Measurements from ENCODE around the gene PRRG2.

The PRRG2 gene

GRCh38 chr19:49556412-49557398 lies 24.4 kb upstream of the PRRG2 start:
- in situ Hi-C loops (cut with HindIII; ENCODE audit: low sequenced_read_pairs) = no loop called here

- in situ Hi-C loops (cut with HindIII; ENCODE audit: low sequenced_read_pairs) = no loop called here
These were observed 23.3 kb upstream of the PRRG2 start for GRCh38 chr19:49557641-49558325.

- in situ Hi-C loops (cut with HindIII; ENCODE audit: low sequenced_read_pairs) = no loop called here
These were observed 22.5 kb upstream of the PRRG2 start for GRCh38 chr19:49558591-49558990.

DNA sequence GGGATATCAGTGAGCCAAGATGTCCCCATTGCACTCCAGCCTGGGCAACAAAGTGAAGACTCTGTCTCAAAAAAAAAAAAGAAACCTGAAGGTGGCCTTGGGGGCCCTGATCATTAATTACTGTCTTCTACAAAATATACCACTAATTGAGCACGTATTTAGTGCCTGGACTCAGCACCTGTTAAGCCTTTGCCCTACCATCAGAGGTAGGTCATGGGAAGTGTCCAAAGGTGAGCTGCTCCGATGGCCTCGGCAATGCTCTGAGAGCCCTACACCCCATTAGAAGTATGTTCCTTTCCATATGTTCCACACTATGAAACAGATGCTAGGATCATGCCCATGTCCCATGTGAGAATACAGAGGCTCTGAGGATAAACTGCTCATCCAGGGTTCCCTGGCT lies 21.7 kb upstream of the PRRG2 start:
- in situ Hi-C loops (cut with HindIII; ENCODE audit: low sequenced_read_pairs) = no loop called here

DNA sequence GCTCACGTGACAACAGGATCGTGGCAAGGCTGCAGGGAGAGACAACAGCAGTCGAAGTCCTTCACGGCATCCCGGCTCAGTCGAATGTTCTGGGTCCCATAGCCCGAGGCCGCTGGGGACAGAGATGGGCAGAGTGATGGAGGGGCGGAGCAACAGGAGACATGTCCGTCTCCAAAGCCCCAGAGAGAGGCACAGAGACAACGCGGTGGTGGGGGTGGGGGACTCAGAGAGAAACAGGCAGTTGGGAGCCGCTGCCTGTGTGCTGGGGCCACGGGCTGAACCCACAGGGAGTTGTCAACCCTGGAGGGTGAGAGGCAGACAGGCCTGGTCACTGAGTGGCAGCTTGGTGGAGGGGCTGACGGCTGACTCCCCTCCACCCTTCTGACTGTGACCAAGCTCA lies 21.2 kb upstream of the PRRG2 start:
- in situ Hi-C loops (cut with HindIII; ENCODE audit: low sequenced_read_pairs) = loop anchor here (5.0 kb wide), 1 partner anchor 48 kb away; the partner anchor contains the start of gene FCGRT

- in situ Hi-C loops (cut with HindIII; ENCODE audit: low sequenced_read_pairs) = loop anchor here (5.0 kb wide), 1 partner anchor 48 kb away; the partner anchor contains the start of gene FCGRT
These were observed 20.7 kb upstream of the PRRG2 start for GRCh38 chr19:49560358-49560900.

- in situ Hi-C loops (cut with HindIII; ENCODE audit: low sequenced_read_pairs) = loop anchor here (5.0 kb wide), 1 partner anchor 52 kb away; the partner anchor contains the start of gene FCGRT
These were observed 16.5 kb upstream of the PRRG2 start for GRCh38 chr19:49564616-49565045.

DNA sequence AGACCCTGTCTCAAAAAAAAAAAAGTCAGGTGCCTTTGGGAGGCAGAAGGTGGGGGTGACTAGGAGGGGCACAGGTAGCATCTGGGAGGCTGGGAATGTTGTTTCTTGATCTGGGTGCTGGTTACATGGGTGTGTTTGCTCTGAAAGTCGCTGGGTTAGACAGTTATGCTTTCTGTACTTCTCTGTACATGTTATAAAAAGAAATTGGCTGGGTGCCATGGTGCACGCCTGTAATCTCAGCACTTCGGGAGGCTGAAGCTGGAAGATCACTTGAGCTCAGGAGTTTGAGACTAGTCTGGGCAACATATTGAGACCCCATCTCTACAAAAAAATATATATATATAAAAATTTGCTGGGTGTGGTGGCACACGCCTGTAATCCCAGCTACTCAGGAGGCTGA lies 15.9 kb upstream of the PRRG2 start:
- in situ Hi-C loops (cut with HindIII; ENCODE audit: low sequenced_read_pairs) = no loop called here

GRCh38 chr19:49566302-49566701 lies 14.8 kb upstream of the PRRG2 start:
- in situ Hi-C loops (cut with HindIII; ENCODE audit: low sequenced_read_pairs) = no loop called here

GRCh38 chr19:49567861-49568441 lies 13.2 kb upstream of the PRRG2 start:
- in situ Hi-C loops (cut with HindIII; ENCODE audit: low sequenced_read_pairs) = no loop called here

DNA sequence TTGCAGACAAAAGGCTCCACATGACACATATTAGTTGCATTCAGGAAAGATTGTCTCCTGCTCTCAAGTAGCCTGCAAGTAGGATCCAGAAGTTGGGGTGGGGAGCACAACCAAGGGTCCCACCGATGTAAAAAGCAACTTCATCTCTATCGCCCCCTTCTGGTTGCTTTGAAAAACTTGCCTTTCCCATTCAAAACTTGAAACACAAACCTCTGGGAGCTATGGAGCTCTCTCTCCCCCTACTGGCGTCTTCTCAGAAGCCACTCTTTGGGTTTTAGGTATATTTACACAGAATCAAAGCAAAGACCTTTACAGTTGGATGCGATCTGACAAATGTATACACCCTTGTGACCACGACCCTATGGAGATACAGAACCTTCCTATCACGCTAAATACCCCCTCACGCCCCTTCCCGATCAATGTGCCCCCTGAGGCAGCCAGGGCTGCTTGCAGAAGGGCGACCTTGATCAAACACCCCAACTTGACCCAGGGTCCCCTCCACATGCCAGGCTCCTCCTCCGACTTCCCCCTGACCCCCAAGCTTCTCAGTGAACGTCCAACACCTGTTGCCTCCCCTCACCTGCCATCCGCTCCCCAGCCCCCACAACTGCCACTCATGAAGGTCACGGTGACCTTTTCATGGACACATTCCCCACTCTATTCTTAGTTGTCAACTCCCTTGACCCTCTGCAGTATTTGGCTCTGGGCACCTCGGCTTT lies 10.8 kb upstream of the PRRG2 start:
- in situ Hi-C loops (cut with HindIII; ENCODE audit: low sequenced_read_pairs) = loop anchor here (5.0 kb wide), 1 partner anchor 72 kb away; the partner anchor contains the start of genes RRAS and SCAF1

GRCh38 chr19:49570997-49571676 lies 10.0 kb upstream of the PRRG2 start:
- in situ Hi-C loops (cut with HindIII; ENCODE audit: low sequenced_read_pairs) = loop anchor here (5.0 kb wide), 1 partner anchor 71 kb away; the partner anchor contains the start of genes RRAS and SCAF1

DNA sequence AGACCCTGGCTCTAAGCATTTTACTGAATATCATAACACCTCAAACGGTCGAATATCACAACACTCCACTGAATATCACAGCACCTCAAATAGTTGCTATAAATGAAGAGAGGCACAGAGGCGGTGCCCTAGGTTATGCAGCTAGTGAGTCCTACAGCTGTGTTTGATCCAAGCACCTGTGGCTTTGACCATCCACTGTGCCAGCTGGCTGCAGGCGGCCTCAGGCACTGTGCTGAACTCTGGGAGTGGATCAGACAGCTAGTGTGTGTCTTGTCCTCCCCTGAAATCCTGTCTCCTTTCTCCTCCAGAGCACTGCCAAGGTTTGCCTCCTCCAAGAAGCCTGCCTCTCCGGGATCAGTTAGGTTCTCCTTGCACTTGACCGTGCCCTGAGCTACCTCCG lies 8.1 kb upstream of the PRRG2 start:
- in situ Hi-C loops (cut with HindIII; ENCODE audit: low sequenced_read_pairs) = loop anchor here (5.0 kb wide), 1 partner anchor 69 kb away; the partner anchor contains the start of genes RRAS and SCAF1

DNA sequence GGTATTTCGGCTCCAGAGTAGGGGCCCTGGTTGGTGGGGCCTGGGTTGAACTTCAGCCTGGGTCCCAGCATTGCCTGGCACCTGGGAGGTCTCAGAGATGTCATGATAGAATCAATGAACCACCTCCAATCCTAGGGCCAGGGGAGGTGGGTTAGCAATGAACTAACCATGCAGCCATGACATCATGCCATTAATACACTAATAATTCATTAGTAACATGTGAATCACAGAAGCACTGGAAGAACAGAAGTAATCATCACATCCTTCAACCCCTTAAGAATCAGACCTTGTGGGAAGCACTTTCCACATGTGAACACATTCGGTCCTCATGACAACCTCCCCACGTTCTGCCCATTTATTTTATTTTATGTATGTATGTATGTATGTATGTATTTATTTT lies 7.7 kb upstream of the PRRG2 start:
- in situ Hi-C loops (cut with HindIII; ENCODE audit: low sequenced_read_pairs) = loop anchor here (5.0 kb wide), 1 partner anchor 69 kb away; the partner anchor contains the start of genes RRAS and SCAF1

DNA sequence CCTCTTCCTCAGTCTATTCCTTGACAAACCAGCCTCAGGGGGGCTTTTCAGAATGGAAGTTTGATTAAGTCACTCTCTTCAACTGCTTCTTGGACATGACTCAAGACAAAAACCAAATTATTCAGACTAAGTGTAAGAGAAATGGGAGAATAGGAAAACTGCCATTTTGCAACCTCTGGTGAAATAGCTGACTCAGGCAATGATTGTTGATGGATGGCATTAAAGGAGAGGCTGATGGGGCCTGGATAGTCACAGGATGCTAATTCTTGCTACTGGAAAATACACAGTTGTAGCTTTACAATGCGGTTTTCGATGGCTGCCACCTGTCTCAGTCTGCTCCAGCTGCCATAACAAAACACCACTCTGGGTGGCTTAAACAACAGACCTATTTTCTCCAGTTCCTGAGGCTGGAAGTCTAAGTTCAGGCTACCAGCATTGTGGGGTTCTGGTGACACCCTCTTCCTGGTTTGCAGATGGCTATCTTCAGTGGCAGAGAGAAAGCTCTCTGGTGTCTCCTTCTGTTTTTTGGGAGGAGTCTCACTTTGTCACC lies 6.8 kb upstream of the PRRG2 start:
- in situ Hi-C loops (cut with HindIII; ENCODE audit: low sequenced_read_pairs) = loop anchor here (5.0 kb wide), 1 partner anchor 68 kb away; the partner anchor contains the start of genes RRAS and SCAF1

DNA sequence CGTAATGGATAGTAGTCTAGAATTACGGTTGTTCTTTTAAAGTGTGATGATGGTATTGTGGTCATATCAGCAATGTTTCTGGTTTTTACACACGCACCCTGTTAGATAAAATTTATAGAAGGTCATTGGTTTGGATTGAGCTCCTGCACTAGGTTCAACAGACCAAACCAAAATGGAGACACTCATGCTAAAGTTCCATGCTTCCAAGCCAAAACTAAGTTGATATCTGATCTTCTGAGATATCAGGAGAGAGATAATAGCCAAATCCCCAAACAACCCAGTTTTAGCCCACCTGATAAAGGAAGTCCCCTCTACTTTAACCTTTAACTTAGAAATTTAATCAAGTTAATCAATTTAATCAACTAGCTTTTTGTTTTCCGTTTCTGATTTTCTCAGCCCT lies 1.9 kb upstream of the PRRG2 start:
- in situ Hi-C loops (cut with HindIII; ENCODE audit: low sequenced_read_pairs) = no loop called here

- in situ Hi-C loops (cut with HindIII; ENCODE audit: low sequenced_read_pairs) = no loop called here
These were observed 1.2 kb upstream of the PRRG2 start for GRCh38 chr19:49579947-49580263.

DNA sequence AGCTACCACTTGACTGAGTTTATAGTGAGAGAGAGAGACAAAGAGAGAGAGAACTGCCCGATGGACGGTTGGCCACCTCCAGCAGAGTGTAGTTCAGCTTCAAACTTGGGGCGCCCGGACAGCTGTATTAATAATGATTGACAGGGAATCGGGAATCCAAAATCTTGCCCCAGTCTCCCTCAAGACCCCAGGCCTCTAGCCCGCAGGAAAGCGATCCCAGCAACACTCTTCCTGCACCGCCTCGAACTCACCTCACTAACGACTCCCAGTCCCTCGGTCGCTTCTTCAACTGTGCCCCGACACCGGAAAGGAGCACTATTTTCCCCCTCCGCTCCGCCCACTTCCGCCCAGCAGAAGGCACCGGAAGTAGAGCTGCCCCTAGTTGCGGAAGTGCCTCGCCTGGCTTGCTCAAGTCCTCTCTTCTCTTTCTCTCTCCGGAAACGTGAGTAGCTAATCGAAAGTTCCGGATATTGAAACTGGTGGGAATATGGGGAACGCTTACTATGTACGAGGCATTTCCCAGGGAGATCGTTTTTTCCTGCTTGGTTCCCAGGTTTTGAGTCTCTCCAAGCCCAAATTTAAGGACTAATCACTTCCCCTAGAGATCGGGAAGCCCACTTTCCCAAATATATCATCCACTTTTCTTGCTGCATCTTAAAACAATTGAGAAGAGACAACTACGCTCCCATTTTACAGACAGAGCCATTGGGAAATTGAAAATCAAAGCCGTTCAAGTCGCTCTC lies 681 bp upstream of the PRRG2 start, which contains the start of gene NOSIP:
NOSIP (minus strand) TSS at position 293 of the 743 bp plus-strand sequence. CDS start 19,865 bp downstream, outside the sequence.
- in situ Hi-C loops (cut with HindIII; ENCODE audit: low sequenced_read_pairs) = no loop called here

Measured in endothelial cell of hepatic sinusoid (primary cell).